Endothelial cell of umbilical vein (primary cell): ENCODE data around the gene SMURF1.

Experiments
- JUN ChIP-seq: IDR thresholded peaks from 2 replicates; pipeline ENCODE4 v1.6.1; 2011; ENCODE audit warnings: borderline replicate concordance, low read depth; ENCODE audit not compliant: insufficient read length, insufficient read depth
- MAX ChIP-seq: IDR thresholded peaks from 2 replicates; pipeline ENCODE4 v1.6.1; 2011; ENCODE audit not compliant: insufficient read depth, insufficient read length
- POLR2A ChIP-seq: IDR thresholded peaks from 2 replicates; pipeline ENCODE4 v1.6.1; 2012; ENCODE audit warnings: low read depth, mild to moderate bottlenecking, control low read depth, low read length
- POLR2AphosphoS5 ChIP-seq: IDR thresholded peaks from 2 replicates; pipeline ENCODE4 v1.6.1; 2012; ENCODE audit warnings: low read depth, mild to moderate bottlenecking, control low read depth, low read length, moderate library complexity; ENCODE audit not compliant: insufficient read depth
- TF ChIP-seq, protein P1 (sequence below), 2 donors: IDR thresholded peaks; 1 replicate in 1 of 2; 2 replicates in 1 of 2; pipeline ENCODE4 v1.5.1; 2011; ENCODE audit warnings: low read length in 2 of 2, mild to moderate bottlenecking in 2 of 2, moderate library complexity in 2 of 2, control low read depth in 1 of 2, inconsistent platforms in 1 of 2, low read depth in 1 of 2; ENCODE audit not compliant: insufficient read depth in 1 of 2; ENCODE audit errors: extremely low read depth in 1 of 2

- TF ChIP-seq, protein P1, sequence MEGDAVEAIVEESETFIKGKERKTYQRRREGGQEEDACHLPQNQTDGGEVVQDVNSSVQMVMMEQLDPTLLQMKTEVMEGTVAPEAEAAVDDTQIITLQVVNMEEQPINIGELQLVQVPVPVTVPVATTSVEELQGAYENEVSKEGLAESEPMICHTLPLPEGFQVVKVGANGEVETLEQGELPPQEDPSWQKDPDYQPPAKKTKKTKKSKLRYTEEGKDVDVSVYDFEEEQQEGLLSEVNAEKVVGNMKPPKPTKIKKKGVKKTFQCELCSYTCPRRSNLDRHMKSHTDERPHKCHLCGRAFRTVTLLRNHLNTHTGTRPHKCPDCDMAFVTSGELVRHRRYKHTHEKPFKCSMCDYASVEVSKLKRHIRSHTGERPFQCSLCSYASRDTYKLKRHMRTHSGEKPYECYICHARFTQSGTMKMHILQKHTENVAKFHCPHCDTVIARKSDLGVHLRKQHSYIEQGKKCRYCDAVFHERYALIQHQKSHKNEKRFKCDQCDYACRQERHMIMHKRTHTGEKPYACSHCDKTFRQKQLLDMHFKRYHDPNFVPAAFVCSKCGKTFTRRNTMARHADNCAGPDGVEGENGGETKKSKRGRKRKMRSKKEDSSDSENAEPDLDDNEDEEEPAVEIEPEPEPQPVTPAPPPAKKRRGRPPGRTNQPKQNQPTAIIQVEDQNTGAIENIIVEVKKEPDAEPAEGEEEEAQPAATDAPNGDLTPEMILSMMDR (IDR thresholded peaks at IDR 0.05; ENCODE audit: extremely low read depth in 1 of 2, insufficient read depth in 1 of 2, low read depth in 1 of 2, low read length in 2 of 2), result no peak
- TF ChIP-seq POLR2A (no peak), POLR2AphosphoS5 (no peak), JUN (no peak), MAX (no peak)
Observed at GRCh38 chr7:99125505-99125865, 18.4 kb downstream of the SMURF1 start.
